Stimulated activated naive CD8-positive, alpha-beta T cell treated with anti-CD3 and anti-CD28 coated beads, Interleukin-15, Interleukin-2, amounts not matched to agents 100 ng/mL and 50 ng/mL, for 24 hours (primary cell): Measurements from ENCODE around the gene NR3C1.

Source experiments
- H3K27ac Mint-ChIP-seq: one replicate; pipeline ENCODE4 v1.8.0; 2021; ENCODE audit warnings: mild to moderate bottlenecking, mixed read lengths
- H3K27me3 Mint-ChIP-seq: one replicate; pipeline ENCODE4 v1.8.0; 2021; ENCODE audit warnings: mixed read lengths
- H3K36me3 Mint-ChIP-seq: one replicate; pipeline ENCODE4 v1.8.0; 2021; ENCODE audit warnings: low read depth, mixed read lengths
- H3K4me1 Mint-ChIP-seq: one replicate; pipeline ENCODE4 v1.8.0; 2021; ENCODE audit warnings: low read depth, mixed read lengths
- H3K4me3 Mint-ChIP-seq: one replicate; pipeline ENCODE4 v1.8.0; 2021; ENCODE audit warnings: mild to moderate bottlenecking, mixed read lengths
- H3K9me3 Mint-ChIP-seq: one replicate; pipeline ENCODE4 v1.8.0; 2021; ENCODE audit warnings: mixed read lengths

NR3C1 gene

GRCh38 chr5:143432658-143433239 is 29.3 kb upstream of the NR3C1 start:
- peaks cover 90% of the 10 kb centered on the region for H3K4me1 Mint-ChIP-seq
- H3K27ac Mint-ChIP-seq = peak overlapping the region; percentile 17
- H3K36me3 Mint-ChIP-seq = peaks cover 5% of the 10 kb centered on the region
- no peaks in the 10 kb centered on the region for H3K27me3 Mint-ChIP-seq
- H3K9me3 Mint-ChIP-seq = peaks cover 4% of the 10 kb centered on the region
- peak overlapping the region; percentile 59 for H3K4me3 Mint-ChIP-seq

- Mint-ChIP-seq H3K36me3 (peaks cover 5% of the 10 kb centered on the region), H3K4me1 (peaks cover 90% of the 10 kb centered on the region), H3K9me3 (peaks cover 4% of the 10 kb centered on the region), H3K4me3 (peak overlapping the region; percentile 43), H3K27me3 (no peaks in the 10 kb centered on the region), H3K27ac (peak overlapping the region; percentile 54)
Measured at GRCh38 chr5:143431789-143432188, 28.3 kb upstream of the NR3C1 start.

GRCh38 chr5:143428738-143429420 is 25.4 kb upstream of the NR3C1 start:
- Mint-ChIP-seq H3K9me3 (peaks cover 8% of the 10 kb centered on the region), H3K27ac (no peak overlapping the region), H3K36me3 (peaks cover 10% of the 10 kb centered on the region), H3K27me3 (no peaks in the 10 kb centered on the region), H3K4me3 (no peak overlapping the region), H3K4me1 (peaks cover 72% of the 10 kb centered on the region)

DNA sequence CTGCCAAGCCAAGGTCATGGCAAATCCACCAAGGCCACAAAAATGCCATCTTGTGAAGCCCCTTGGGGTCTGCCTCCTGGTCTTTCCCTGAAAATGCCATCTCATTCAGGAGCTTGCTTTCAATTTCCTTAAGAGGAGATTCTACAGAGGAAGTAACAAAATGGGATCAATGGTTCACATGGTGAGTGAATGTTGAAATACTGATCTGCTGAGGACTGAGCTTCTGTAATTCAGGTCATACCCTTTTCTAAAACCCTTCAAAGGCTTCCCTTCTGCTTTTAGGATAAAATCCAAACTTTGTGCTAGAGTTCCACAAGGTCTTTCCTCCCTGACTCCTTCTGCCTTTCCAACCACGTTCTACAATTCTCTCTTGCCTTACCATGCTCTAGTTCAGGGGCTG is 24.7 kb upstream of the NR3C1 start:
- no peaks in the 10 kb centered on the region for H3K27me3 Mint-ChIP-seq
- peaks cover 66% of the 10 kb centered on the region for H3K4me1 Mint-ChIP-seq
- H3K27ac Mint-ChIP-seq = no peak overlapping the region
- H3K9me3 Mint-ChIP-seq = peaks cover 8% of the 10 kb centered on the region
- peaks cover 10% of the 10 kb centered on the region for H3K36me3 Mint-ChIP-seq
- H3K4me3 Mint-ChIP-seq = no peak overlapping the region

- H3K9me3 Mint-ChIP-seq = peaks cover 8% of the 10 kb centered on the region
- H3K27ac Mint-ChIP-seq = peak overlapping the region; percentile 27
- peaks cover 58% of the 10 kb centered on the region for H3K4me1 Mint-ChIP-seq
- no peaks in the 10 kb centered on the region for H3K27me3 Mint-ChIP-seq
- H3K4me3 Mint-ChIP-seq = no peak overlapping the region
- H3K36me3 Mint-ChIP-seq = peaks cover 10% of the 10 kb centered on the region
Measured at GRCh38 chr5:143427122-143427735, 23.7 kb upstream of the NR3C1 start.

DNA sequence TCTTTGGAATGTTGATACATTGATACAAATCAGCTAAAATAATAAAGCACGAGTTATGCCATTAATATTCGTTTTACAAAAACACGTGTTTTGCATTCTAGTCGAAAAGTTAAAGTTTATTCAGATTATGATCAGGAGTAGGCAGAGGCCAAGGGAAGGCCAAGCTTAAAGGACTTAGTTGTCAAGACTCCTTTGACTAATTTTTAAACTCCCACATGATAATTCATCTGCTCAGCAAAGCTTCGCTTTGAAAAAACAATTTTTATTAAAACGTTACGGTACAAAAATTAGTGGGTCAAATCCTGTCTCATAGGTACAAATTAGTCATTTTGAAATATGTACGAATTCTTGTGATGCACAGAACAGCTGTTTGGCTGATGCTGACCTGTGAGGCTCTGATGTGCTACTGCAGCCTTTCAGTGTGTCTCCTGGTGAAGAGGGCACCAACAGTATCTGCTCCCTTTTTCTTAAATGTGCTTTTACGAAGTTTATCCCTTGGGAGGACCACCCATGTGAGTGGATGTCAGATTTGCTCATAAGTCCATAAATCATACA is 23.0 kb upstream of the NR3C1 start:
- Mint-ChIP-seq H3K27ac (peak overlapping the region; percentile 27), H3K4me3 (peak overlapping the region; percentile 3), H3K9me3 (peaks cover 8% of the 10 kb centered on the region), H3K27me3 (no peaks in the 10 kb centered on the region), H3K4me1 (peaks cover 51% of the 10 kb centered on the region), H3K36me3 (peaks cover 10% of the 10 kb centered on the region)

- Mint-ChIP-seq H3K27ac (no peak overlapping the region), H3K9me3 (peaks cover 8% of the 10 kb centered on the region), H3K4me1 (peaks cover 44% of the 10 kb centered on the region), H3K4me3 (peak overlapping the region; percentile 28), H3K36me3 (peaks cover 10% of the 10 kb centered on the region), H3K27me3 (no peaks in the 10 kb centered on the region)
Measured at GRCh38 chr5:143425835-143426234, 22.3 kb upstream of the NR3C1 start.

- Mint-ChIP-seq H3K27me3 (no peaks in the 10 kb centered on the region), H3K27ac (no peak overlapping the region), H3K9me3 (no peaks in the 10 kb centered on the region), H3K4me3 (peak overlapping the region; percentile 33), H3K4me1 (peaks cover 28% of the 10 kb centered on the region), H3K36me3 (peaks cover 5% of the 10 kb centered on the region)
Measured at GRCh38 chr5:143418140-143418866, 14.8 kb upstream of the NR3C1 start.

GRCh38 chr5:143417503-143418139 is 14.1 kb upstream of the NR3C1 start:
- Mint-ChIP-seq H3K27ac (no peak overlapping the region), H3K4me1 (peaks cover 28% of the 10 kb centered on the region), H3K9me3 (no peaks in the 10 kb centered on the region), H3K27me3 (no peaks in the 10 kb centered on the region), H3K36me3 (peaks cover 5% of the 10 kb centered on the region), H3K4me3 (no peak overlapping the region)

DNA sequence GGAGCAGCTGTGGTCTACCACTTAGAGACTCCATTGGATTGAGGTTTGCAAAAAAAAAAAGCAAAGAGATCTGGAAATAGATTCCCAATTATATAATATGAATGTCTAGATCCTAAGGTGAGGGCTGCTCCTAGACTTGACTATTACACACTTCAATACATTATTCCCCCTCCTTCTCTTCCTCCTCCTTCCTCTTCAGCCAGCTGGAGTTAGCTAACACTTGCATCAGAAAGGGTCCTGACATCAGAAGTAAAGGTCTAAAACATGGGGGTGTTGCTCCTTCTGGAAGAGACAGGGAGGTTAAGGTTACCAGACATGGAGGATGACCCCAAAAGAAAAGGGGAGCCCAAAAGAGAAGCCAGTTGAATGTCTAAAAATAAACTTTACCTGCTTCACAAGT is 12.9 kb upstream of the NR3C1 start:
- H3K36me3 Mint-ChIP-seq = peaks cover 5% of the 10 kb centered on the region
- no peak overlapping the region for H3K27ac Mint-ChIP-seq
- peaks cover 39% of the 10 kb centered on the region for H3K4me1 Mint-ChIP-seq
- H3K9me3 Mint-ChIP-seq = no peaks in the 10 kb centered on the region
- H3K4me3 Mint-ChIP-seq = no peak overlapping the region
- H3K27me3 Mint-ChIP-seq = no peaks in the 10 kb centered on the region

DNA sequence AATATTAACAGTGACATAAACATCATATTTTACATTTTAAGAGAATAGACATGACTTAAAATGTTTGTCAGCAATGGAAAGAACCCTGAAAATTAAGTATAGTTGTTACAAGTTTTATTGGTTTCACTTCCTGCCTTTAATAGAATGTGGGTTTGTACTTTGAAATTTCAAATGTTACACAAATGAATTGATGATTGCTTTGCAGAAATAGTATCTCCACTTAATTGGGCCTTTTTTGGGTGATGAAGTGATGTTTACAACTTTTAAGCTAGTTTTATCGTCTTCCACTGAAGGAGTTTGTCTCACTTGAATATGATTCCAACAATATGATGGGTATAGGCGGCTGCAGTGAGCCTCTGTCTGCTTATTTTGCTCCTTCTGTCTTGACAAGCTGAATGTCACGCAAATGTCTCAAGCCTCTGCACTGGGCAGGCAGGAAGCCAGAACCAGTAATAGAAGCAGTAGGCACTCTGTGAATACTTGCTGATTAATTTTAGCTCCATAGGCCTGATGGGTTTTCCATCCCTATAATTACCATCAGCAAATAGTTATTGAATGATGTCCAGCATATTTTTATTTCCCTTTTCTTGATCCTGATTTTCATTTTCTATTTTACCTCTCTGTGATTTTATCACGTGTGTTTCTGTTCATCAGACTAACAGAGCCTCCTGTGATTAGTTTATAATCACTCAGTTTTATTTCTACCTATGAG is 10.6 kb upstream of the NR3C1 start:
- H3K9me3 Mint-ChIP-seq = no peaks in the 10 kb centered on the region
- H3K36me3 Mint-ChIP-seq = peaks cover 5% of the 10 kb centered on the region
- H3K4me1 Mint-ChIP-seq = peaks cover 46% of the 10 kb centered on the region
- H3K27ac Mint-ChIP-seq = peak overlapping the region; percentile 53
- no peaks in the 10 kb centered on the region for H3K27me3 Mint-ChIP-seq
- H3K4me3 Mint-ChIP-seq = peak overlapping the region; percentile 0

DNA sequence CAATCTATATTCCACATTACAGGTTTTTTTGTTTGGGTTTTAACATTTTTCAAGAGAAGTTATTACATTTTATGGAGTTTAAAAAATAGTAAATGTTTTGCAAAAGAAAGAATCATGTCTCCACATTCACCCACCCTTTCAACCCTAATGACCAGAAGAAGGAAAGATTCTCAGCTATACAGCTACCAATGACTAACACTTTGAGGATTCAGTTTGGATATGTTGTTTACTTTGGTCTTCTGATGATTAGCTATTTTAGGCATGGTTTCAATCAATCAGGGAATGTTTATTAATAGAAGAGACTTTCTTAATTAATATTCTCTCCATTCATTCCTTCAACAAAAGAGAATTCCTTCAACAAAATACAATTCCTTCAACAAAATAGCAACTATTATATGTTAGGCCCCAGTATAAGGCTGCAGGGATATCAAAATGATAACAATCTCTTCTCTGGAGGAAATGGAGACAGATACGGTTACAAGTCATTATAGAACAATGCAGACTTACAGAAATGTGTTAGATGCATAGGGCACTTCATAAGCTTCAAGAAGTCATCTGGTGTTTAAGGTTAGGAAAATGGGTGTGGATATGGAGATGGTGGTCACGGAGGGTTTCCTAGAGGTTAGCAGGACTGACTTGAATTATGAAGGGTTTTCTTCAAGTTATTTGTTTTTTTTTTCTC is 9.3 kb upstream of the NR3C1 start:
- no peak overlapping the region for H3K27ac Mint-ChIP-seq
- H3K36me3 Mint-ChIP-seq = peaks cover 5% of the 10 kb centered on the region
- H3K9me3 Mint-ChIP-seq = no peaks in the 10 kb centered on the region
- H3K4me3 Mint-ChIP-seq = no peak overlapping the region
- no peaks in the 10 kb centered on the region for H3K27me3 Mint-ChIP-seq
- peaks cover 36% of the 10 kb centered on the region for H3K4me1 Mint-ChIP-seq

- Mint-ChIP-seq H3K4me1 (peaks cover 44% of the 10 kb centered on the region), H3K27me3 (no peaks in the 10 kb centered on the region), H3K36me3 (peaks cover 5% of the 10 kb centered on the region), H3K4me3 (no peak overlapping the region), H3K9me3 (no peaks in the 10 kb centered on the region), H3K27ac (no peak overlapping the region)
Measured at GRCh38 chr5:143409926-143410325, 6.4 kb upstream of the NR3C1 start.
